HG03175 (cell line): ENCODE data around the gene P2RX6.
A peak's percentile ranks its signal among the peaks of the same experiment; 100 is the strongest.
"Not testable (repeated sequence)": the region's sequence is repeated elsewhere in the genome, so short reads cannot be mapped to it uniquely, and the experiment has no call there.

Source experiments
- ATAC-seq: cut with Tn5 transposase; IDR thresholded peaks from one replicate; pipeline ENCODE4 v1.9.1; 2021; ENCODE audit warnings: mild to moderate bottlenecking, moderate library complexity; ENCODE audit not compliant: unreplicated experiment

Gene P2RX6

GRCh38 chr22:21030621-21031544, 15.9 kb downstream of the P2RX6 start:
- ATAC-seq, result no peak

DNA sequence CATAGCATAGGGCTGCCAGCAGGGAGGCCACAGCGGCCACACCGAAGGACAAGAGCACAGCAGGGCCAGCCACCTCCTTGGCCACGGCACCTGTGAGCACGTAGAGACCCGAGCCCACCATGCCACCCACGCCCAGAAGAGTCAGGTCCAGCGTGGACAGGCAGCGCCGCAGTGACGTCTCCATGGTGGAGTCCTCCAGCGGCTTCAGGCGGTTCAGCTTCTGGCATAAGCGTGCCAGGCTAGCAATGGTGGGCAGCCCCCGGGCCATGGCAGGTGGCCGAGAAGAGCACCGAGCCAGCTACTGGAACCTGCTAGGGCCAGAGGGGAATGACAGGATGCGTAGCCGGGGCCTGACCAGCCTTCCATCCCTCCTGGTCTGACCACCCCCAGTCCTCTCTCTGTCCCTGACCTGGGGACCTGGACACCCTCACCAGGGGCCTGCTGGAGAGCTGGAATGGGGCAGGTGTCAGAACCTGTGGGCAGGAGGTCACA, 16.6 kb downstream of the P2RX6 start:
- no peak for ATAC-seq

GRCh38 chr22:21032037-21032867, 17.3 kb downstream of the P2RX6 start, which contains the start of gene SLC7A4:
TSS of gene SLC7A4 (minus strand) at chr22:21032561. CDS start at chr22:21031812, 749 bp downstream.
- ATAC-seq, result no peak

GRCh38 chr22:21032868-21033688, 18.1 kb downstream of the P2RX6 start:
- ATAC-seq, result no peak

- ATAC-seq, result no peak
Observed at GRCh38 chr22:21033895-21034294, 18.9 kb downstream of the P2RX6 start.

- ATAC-seq, result no peak
Observed at GRCh38 chr22:21034989-21035388, 20.0 kb downstream of the P2RX6 start.

- ATAC-seq, result no peak
Observed at GRCh38 chr22:21038405-21038804, 23.4 kb downstream of the P2RX6 start.

DNA sequence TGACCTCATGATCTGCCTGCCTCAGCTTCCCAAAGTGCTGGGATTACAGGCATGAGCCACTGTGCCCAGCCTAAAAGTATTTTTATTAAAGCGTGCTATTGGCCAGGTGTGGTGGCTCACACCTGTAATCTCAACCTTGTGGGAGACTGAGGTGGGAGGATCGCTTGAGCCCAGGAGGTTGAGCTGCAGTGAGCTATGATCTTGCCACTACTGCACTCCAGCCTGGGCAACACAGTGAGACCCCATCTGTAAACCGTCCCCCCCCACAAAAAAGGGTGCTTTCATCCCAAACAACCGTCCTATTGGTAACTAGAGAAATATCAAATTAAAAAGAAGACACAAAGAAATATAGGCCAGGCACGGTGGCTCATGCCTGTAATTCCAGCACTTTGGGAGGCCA, 24.2 kb downstream of the P2RX6 start:
- ATAC-seq, result not testable (repeated sequence)

GRCh38 chr22:21041937-21042336, 27.0 kb downstream of the P2RX6 start:
- ATAC-seq, result no peak

- no peak for ATAC-seq
Observed at GRCh38 chr22:21042978-21043859, 28.3 kb downstream of the P2RX6 start.

DNA sequence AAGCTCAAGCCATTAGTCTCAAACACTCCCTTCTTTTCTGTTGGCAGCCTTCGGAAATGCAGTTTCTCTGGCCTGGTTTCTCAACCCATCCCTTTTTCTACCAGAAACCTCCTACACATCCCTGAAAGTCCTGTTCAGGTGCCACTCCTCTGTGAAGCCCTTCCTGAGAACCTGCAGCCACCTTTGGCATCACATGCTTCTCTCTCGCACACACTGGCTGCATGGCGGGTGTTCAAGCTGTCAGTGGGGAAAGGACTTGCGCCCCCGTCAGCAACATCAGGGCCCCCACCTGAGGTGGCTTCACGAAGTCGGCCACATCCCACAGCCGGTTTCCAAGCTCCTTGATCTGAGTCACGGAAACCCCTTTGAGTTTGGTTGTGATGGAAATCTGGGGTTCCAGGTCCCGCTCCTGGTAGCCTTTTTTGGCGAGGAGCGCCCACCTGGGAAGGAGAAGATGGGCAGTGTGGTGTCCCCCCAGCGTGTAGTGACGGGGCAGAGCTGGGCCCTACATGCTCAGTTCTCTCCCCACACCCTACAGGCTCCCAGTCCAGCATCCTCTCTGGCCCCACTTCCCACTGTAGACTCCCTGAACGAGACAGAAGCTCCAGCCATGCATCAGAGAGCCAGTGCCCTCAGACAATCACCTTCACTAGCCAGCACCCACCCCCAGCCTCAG, 29.0 kb downstream of the P2RX6 start:
- ATAC-seq, result no peak

DNA sequence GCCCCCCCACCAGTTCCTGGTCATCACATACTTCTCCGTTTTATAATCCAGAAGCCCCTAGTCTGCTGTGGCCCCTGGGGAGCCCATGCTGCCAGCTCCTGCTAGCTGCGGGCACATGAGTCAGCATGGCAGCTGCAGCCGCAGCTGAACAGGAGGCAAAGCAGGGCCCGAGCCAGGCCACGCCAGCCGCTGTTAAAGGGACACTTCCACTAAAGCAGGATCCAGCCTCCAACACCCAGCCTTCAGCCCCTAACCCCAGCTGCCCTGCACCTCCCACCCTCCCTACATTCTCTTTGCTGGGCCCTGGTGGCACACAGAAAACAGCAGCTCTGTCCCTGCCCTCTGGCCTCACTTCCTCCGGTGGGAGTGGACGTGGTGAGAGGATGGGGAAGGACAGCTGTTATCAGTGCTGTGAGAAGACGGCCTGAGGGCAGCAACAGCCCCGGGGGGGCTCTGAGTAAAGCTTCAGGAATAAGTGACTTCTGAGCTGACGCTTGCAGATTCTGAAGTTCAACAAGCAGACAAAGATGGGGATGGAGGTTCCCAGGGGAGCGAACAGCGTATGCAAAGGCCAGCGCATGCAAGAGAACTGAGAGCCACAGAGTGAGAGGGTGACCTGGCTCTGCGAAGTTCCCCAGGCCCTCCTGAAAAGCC, 30.1 kb downstream of the P2RX6 start:
- peak; percentile 28 for ATAC-seq

DNA sequence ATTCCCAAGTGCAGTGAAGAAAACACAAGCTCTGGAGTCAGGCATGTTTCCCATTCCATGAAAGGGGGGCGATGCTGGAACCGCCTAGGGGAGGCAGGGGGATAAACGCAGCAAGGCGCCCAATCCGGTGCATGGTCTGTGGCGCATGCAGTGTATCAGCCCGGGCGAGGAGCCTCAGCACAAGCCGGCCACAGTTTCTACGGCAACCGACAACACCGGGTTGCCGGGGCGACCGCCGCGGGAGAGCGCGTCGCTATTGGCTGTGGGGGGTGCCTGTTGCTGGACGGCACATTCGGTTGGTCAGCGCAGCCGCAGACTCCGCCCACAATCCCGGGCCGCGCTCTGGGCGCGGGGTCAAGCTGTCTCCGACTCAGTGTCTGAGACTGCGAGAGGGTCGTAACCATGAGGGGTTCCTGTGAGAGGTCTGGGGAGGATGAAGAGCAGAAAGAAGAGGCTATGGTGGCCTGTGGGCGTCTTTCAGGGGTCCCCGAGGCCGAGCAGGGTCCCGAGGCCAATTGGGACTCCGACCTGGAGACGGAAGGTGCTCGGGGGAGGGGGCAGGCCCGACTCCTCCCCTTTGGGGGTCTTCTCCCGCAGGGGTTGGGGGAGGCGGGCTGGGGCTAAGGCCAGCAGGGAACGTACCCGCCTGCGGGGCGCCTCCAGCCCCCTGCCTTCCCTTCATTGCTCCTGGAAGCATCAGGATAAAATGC, 30.8 kb downstream of the P2RX6 start, which contains the start of gene LRRC74B:
LRRC74B (plus strand) TSS at position 362 of the 710 bp plus-strand sequence; CDS start at position 403, 41 bp downstream.
- peak; percentile 90 for ATAC-seq

DNA sequence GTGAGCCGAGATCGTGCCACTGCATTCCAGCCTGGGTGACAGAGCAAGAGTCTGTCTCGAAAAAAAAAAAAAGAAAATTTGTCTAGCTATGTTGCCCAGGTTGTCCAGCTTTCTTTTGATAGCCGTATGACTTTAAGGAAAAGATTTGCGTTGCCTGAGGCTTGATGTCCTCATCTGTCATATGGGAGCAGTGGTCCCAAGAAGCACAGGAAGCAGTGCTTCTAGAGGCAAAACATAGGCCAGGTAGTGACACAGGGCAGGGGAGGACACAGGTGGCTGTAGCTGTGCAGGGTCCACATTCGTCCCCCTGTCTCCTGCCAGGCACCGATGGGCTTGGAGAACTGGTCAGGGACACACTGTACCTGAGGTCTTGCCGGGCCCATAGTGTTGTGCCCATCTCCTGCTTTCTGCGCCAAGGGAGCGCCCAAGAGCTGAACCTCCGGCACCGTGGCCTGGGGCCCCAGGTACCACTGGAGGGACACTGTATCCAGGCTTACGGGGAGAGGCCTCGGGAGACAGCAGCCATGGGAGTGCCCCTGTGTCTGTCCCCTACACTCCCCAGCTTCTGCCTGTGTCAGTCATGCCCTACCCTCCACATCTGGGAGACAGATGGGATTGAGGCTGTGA, 32.2 kb downstream of the P2RX6 start:
- ATAC-seq, result no peak

DNA sequence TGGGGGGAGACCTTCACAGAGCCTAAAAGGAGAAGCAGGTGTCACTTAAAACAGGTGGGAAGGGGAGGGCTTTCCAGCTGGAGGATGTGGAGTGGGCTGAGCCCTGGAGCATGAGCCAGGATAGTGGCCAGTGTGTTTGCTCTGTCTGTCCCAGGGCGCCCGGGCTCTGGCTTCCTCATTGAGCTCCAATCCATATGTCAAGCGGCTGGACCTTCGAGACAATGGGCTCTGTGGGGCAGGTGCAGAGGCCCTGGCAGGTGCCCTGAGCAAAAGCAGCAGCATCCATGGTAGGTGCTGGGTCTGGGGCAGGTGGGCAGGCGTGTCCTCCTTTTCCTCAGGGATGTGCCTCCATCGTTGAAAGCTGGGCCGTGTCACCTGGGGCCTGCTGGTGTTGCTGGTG, 32.8 kb downstream of the P2RX6 start:
- no peak for ATAC-seq

GRCh38 chr22:21048448-21048847, 33.5 kb downstream of the P2RX6 start:
- not testable (repeated sequence) for ATAC-seq

- ATAC-seq, result not testable (repeated sequence)
Observed at GRCh38 chr22:21048965-21049364, 34.0 kb downstream of the P2RX6 start.
